Activated naive CD8-positive, alpha-beta T cell treated with anti-CD3 and anti-CD28 coated beads, Interleukin-2, amount 50 U/mL, for 24 hours (primary cell): ENCODE measurements around the gene OR1K1.
"Not testable (repeated sequence)": the region's sequence is repeated elsewhere in the genome, so short reads cannot be mapped to it uniquely, and the experiment has no call there.

Source experiments
- ATAC-seq: fragments of 150-1000 bp; cut with Tn5 transposase; one replicate; pipeline ENCODE4 v1.10.0; 2021
- DNase-seq: peaks from one replicate; pipeline ENCODE4 v3.0.0; 2021
- H3K27ac Mint-ChIP-seq: one replicate; pipeline ENCODE4 v1.8.0; 2021; ENCODE audit warnings: mild to moderate bottlenecking, mixed read lengths
- H3K27me3 Mint-ChIP-seq: one replicate; pipeline ENCODE4 v1.8.0; 2021; ENCODE audit warnings: mixed read lengths
- H3K36me3 Mint-ChIP-seq: one replicate; pipeline ENCODE4 v1.8.0; 2021; ENCODE audit warnings: low read depth, mixed read lengths
- H3K4me1 Mint-ChIP-seq: one replicate; pipeline ENCODE4 v1.8.0; 2021; ENCODE audit warnings: mixed read lengths
- H3K4me3 Mint-ChIP-seq: one replicate; pipeline ENCODE4 v1.8.0; 2021; ENCODE audit warnings: mild to moderate bottlenecking, moderate library complexity, mixed read lengths
- H3K9me3 Mint-ChIP-seq: one replicate; pipeline ENCODE4 v1.8.0; 2021; ENCODE audit warnings: mixed read lengths

Gene OR1K1

GRCh38 chr9:122797316-122798063 is 2.4 kb upstream of the OR1K1 start:
- no peaks in the 10 kb centered on the region for H3K9me3 Mint-ChIP-seq
- H3K4me1 Mint-ChIP-seq, result no peaks in the 10 kb centered on the region
- H3K27ac Mint-ChIP-seq, result no peak overlapping the region
- no peak overlapping the region for H3K4me3 Mint-ChIP-seq
- no peaks in the 10 kb centered on the region for H3K27me3 Mint-ChIP-seq
- ATAC-seq (peak; percentile 33), DNase-seq (no peak)
- H3K36me3 Mint-ChIP-seq, result no peaks in the 10 kb centered on the region

DNA sequence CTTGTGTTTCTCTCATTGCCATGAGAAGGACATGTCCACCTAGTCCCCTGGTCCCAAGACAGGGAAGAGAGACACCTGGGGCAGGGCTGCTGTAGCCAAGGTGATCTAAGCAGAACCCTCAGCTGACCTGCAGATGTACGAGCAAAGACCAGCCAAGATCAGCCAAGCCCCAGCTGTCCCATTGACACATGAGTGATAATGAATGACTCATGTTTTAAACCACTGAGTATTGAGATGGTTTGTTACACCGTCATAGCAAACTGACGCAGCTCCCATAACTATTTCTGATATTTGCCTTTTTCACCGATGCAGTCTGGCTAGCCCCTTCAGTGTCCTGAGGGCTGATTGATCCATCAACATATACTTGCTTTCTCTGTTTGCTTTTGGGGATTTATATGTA is 6.7 kb downstream of the OR1K1 start:
- ATAC-seq (no peak), DNase-seq (no peak)
- H3K27ac Mint-ChIP-seq, result peak overlapping the region; percentile 86
- H3K4me1 Mint-ChIP-seq, result peaks cover 26% of the 10 kb centered on the region
- H3K4me3 Mint-ChIP-seq, result no peak overlapping the region
- peaks cover 12% of the 10 kb centered on the region for H3K36me3 Mint-ChIP-seq
- peaks cover 6% of the 10 kb centered on the region for H3K9me3 Mint-ChIP-seq
- H3K27me3 Mint-ChIP-seq, result no peaks in the 10 kb centered on the region

DNA sequence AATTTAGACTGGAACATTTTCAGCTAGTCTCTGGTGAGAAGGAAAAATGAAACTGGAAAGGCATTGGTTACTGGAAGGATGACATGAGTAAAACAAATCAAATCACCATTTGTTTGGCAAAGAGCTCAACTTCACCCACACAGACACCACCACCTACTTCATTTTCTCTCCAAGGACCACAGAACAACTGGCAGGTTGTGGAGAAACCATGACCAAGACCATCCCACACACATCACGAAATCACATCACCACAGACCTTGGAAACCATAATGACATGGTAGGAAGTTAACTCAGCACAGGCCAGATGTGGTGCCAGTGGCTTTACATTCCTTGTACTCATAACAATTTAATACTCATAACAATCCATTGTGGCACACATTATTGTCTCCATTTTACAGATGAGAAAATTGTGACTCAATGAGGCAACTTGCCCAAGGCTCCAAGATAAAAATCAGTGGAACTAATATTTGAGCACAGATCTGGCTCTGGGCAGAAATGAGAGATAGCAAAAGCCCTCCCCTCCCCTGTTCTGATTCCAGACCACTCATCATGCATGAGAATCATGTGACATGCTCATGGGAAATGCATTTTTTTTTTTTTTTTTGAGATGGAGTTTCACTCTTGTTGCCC is 7.5 kb downstream of the OR1K1 start:
- peak overlapping the region; percentile 86 for H3K27ac Mint-ChIP-seq
- DNase-seq, result peak; percentile 54
- peak; percentile 89 for ATAC-seq

DNA sequence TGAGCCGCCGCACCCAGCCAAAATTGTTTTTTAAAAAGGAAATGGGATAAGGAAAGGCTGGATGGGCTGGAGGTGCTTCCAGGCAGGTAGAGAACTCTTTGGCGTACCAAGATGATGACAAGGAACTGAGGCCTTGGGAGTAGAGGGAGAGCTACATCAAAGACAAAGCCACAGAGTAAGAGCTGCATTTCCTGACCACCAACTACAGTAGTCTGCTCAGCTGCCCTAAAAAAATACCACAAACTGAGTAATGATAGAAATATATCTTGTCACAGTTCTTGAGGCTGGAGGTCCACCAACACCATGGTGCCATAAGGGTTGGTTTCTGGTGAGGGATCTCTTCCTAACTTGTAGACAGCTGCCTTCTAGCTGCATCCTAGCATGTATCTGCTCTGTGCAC is 8.2 kb downstream of the OR1K1 start:
- no peak for DNase-seq
- peak; percentile 8 for ATAC-seq

More for the DNA sequence above, 7.5 kb downstream of the OR1K1 start:
- H3K27me3 Mint-ChIP-seq, result no peaks in the 10 kb centered on the region
- peaks cover 26% of the 10 kb centered on the region for H3K4me1 Mint-ChIP-seq
- H3K9me3 Mint-ChIP-seq, result peaks cover 6% of the 10 kb centered on the region
- H3K36me3 Mint-ChIP-seq, result peaks cover 12% of the 10 kb centered on the region
- peak overlapping the region; percentile 16 for H3K4me3 Mint-ChIP-seq

GRCh38 chr9:122809261-122809660 is 9.3 kb downstream of the OR1K1 start:
- not testable (repeated sequence) for H3K27ac Mint-ChIP-seq, H3K27me3 Mint-ChIP-seq, H3K4me3 Mint-ChIP-seq, H3K9me3 Mint-ChIP-seq, DNase-seq, ATAC-seq
- H3K4me1 Mint-ChIP-seq, result peaks cover 26% of the 10 kb centered on the region
- H3K36me3 Mint-ChIP-seq, result peaks cover 12% of the 10 kb centered on the region

More for the DNA sequence above, 8.2 kb downstream of the OR1K1 start:
- Mint-ChIP-seq H3K4me1 (peaks cover 26% of the 10 kb centered on the region), H3K36me3 (peaks cover 12% of the 10 kb centered on the region), H3K27me3 (no peaks in the 10 kb centered on the region), H3K9me3 (peaks cover 6% of the 10 kb centered on the region), H3K4me3 (no peak overlapping the region), H3K27ac (peak overlapping the region; percentile 6)

DNA sequence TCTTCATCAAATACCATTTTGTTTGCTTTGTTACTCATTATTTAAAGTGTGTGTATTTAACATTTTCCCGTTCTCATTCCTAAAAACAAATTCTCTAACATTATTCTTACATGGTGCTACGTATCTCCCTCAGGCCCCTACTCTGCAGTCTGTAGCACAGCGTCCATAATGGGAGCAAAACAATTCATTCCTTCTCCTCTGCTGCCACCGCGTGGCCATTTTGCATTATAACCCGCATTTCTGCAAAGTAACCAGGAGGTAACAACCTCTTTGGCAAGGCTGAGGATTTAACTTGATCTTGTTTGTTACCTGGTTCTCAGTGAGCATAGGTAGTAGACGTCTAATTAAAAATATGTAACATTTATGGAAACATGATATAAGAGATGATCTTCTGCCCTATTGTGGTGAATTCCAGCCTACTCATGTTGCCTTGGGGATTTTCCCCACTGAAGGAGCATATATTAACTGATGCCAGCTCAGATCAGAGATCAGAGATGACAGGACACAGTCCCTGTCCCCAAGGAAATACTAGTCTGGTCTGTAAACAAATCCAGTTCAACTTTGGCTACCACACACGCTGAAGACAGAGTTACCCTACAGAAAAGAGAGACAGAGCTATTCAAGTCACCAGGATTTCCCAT is 10.5 kb downstream of the OR1K1 start:
- Mint-ChIP-seq H3K36me3 (peaks cover 11% of the 10 kb centered on the region), H3K4me1 (peaks cover 33% of the 10 kb centered on the region), H3K9me3 (peaks cover 6% of the 10 kb centered on the region), H3K4me3 (no peak overlapping the region), H3K27ac (no peak overlapping the region), H3K27me3 (no peaks in the 10 kb centered on the region)
- DNase-seq (peak; percentile 76), ATAC-seq (peak; percentile 42)

- peaks cover 34% of the 10 kb centered on the region for H3K4me1 Mint-ChIP-seq
- DNase-seq (no peak), ATAC-seq (no peak)
- H3K27me3 Mint-ChIP-seq, result no peaks in the 10 kb centered on the region
- no peak overlapping the region for H3K4me3 Mint-ChIP-seq
- no peak overlapping the region for H3K27ac Mint-ChIP-seq
- H3K9me3 Mint-ChIP-seq, result no peaks in the 10 kb centered on the region
- H3K36me3 Mint-ChIP-seq, result peaks cover 5% of the 10 kb centered on the region
These were observed 12.8 kb downstream of the OR1K1 start for GRCh38 chr9:122812736-122813135.

DNA sequence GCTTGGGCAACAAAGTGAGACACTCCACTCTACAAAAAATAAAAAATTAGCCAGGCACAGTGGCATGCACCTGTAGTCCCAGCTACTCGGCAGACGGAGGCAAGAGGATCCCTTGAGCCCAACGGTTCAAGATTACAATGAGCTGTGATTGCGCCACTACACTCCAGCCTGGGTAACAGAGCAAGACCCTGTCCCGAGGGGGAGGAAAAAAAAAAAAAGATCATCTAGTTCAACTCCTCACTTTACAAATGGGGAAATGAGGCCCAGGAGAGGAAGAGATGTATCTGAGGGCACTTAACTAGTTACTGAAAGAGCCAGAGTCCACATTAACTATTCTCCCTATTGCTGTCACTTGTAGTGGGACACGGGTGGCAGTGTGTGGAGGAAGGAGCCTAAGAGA is 14.6 kb downstream of the OR1K1 start:
- peaks cover 26% of the 10 kb centered on the region for H3K4me1 Mint-ChIP-seq
- no peak overlapping the region for H3K27ac Mint-ChIP-seq
- H3K27me3 Mint-ChIP-seq, result no peaks in the 10 kb centered on the region
- no peak for DNase-seq
- no peak for ATAC-seq
- H3K36me3 Mint-ChIP-seq, result peaks cover 7% of the 10 kb centered on the region
- H3K4me3 Mint-ChIP-seq, result no peak overlapping the region
- no peaks in the 10 kb centered on the region for H3K9me3 Mint-ChIP-seq

GRCh38 chr9:122815544-122815943 is 15.6 kb downstream of the OR1K1 start:
- DNase-seq (no peak), ATAC-seq (no peak)
- Mint-ChIP-seq H3K4me1 (peaks cover 34% of the 10 kb centered on the region), H3K9me3 (no peaks in the 10 kb centered on the region), H3K4me3 (no peak overlapping the region), H3K27ac (no peak overlapping the region), H3K27me3 (no peaks in the 10 kb centered on the region), H3K36me3 (peaks cover 12% of the 10 kb centered on the region)

DNA sequence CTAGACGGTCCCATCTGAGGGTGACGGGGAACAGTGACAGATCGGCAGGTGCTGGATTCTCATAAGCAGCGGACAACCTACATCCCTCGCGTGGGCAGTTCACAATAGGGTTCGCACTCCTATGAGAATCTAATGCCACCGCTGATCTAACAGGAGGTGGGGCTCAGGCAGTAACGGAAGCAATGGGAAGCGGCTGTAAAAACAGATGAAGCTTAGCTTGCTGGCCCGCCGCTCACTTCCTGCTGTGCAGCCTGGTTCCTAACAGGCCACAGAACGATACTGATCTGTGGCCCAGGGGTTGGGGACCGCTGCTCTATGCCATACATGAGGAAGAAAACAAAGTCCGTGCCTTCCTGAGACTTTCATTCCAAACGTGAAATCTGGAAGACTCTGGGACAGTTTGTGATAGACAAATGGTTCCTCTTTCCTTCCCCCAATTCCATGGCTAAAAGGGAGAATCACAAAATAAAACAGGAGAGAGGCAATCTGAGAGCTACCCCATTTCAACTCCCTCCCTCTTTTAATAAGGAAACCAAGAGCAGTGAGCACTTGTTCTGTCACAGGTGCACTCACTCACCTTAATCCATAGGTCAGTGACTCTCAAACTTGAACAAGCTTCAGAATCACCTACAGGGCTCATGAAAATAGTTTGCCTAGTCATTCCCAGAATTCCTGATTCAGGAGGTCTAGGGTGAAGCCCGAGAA is 16.4 kb downstream of the OR1K1 start:
- peak overlapping the region; percentile 72 for H3K27ac Mint-ChIP-seq

DNA sequence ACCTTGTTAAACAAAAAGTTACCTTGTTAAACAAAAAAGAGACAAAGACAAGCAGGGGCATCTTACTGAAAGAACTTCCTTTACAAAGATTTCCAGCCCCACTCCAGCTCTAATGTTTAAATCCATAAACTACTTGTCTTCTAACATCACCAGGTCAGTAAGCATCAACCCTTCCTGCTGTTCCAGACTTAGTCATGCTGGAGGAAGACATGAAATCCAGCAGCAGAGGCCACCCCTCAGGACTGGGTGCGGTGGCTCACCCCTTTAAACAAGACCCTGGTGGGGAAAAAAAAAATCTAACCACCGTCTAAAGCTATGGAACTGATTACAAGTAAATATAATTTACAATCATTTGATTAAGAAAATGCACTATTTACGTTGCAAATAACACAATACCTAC is 19.4 kb downstream of the OR1K1 start:
- H3K27ac Mint-ChIP-seq, result no peak overlapping the region
- peaks cover 33% of the 10 kb centered on the region for H3K36me3 Mint-ChIP-seq
- H3K27me3 Mint-ChIP-seq, result no peaks in the 10 kb centered on the region
- no peaks in the 10 kb centered on the region for H3K9me3 Mint-ChIP-seq
- H3K4me1 Mint-ChIP-seq, result peaks cover 38% of the 10 kb centered on the region
- no peak for ATAC-seq
- H3K4me3 Mint-ChIP-seq, result no peak overlapping the region
- no peak for DNase-seq

More for the DNA sequence above, 16.4 kb downstream of the OR1K1 start:
- Mint-ChIP-seq H3K36me3 (peaks cover 16% of the 10 kb centered on the region), H3K9me3 (no peaks in the 10 kb centered on the region), H3K27me3 (no peaks in the 10 kb centered on the region), H3K4me1 (peaks cover 34% of the 10 kb centered on the region), H3K4me3 (peak overlapping the region; percentile 57)
- DNase-seq, result peak; percentile 34
- ATAC-seq, result peak; percentile 60

DNA sequence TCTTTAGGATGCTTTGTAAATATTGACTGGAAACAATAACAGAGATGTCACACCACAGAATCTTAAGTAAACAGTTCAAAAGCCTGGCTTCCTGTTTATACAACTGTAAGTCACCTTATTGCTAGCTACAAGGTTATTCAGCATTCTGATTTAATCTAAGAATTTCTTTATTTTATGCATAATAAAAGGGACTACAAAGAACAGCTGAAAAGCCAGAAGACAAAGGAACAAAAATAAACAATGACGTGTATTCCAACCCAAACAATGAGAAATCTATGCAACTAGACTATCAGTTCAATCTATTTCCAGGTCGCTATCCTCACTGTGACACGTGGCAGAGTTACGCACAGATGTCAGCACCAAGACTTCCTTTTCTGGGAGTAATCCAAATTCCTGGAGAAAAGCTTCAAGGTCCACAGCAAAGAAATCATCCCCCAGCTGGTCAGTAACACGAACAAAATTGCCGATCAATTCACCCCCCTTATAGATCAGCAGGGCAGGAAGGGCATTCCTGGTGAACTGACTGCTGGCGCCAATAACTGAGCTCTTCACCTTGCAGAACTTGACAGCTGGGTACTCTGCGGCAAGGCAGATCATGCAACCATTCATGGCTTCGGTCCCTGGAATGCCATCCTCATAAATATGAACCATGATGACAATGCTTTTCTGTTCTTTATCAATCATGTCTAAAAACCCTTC is 20.0 kb downstream of the OR1K1 start:
- H3K4me1 Mint-ChIP-seq, result peaks cover 38% of the 10 kb centered on the region
- H3K27ac Mint-ChIP-seq, result no peak overlapping the region
- H3K27me3 Mint-ChIP-seq, result no peaks in the 10 kb centered on the region
- DNase-seq (no peak), ATAC-seq (no peak)
- peaks cover 34% of the 10 kb centered on the region for H3K36me3 Mint-ChIP-seq
- no peaks in the 10 kb centered on the region for H3K9me3 Mint-ChIP-seq
- H3K4me3 Mint-ChIP-seq, result no peak overlapping the region

DNA sequence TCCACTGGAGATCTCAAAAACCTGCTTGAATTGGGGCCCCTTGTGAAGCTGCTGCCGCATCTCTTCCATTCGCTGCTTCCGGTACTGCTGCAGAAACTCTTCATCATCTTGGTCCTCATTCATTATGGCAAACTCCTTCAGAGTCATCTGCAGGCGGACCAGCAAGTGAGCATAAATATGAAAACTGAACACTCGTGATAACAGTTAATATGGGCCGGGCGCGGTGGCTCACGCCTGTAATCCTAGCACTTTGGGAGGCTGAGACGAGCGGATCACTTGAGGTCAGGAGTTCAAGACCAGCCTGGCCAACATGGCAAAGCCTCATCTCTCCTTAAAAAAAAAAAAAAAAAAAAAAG is 20.5 kb downstream of the OR1K1 start:
- no peaks in the 10 kb centered on the region for H3K27me3 Mint-ChIP-seq
- H3K4me1 Mint-ChIP-seq, result peaks cover 35% of the 10 kb centered on the region
- DNase-seq (no peak), ATAC-seq (no peak)
- no peak overlapping the region for H3K4me3 Mint-ChIP-seq
- H3K27ac Mint-ChIP-seq, result no peak overlapping the region
- no peaks in the 10 kb centered on the region for H3K9me3 Mint-ChIP-seq
- peaks cover 34% of the 10 kb centered on the region for H3K36me3 Mint-ChIP-seq

DNA sequence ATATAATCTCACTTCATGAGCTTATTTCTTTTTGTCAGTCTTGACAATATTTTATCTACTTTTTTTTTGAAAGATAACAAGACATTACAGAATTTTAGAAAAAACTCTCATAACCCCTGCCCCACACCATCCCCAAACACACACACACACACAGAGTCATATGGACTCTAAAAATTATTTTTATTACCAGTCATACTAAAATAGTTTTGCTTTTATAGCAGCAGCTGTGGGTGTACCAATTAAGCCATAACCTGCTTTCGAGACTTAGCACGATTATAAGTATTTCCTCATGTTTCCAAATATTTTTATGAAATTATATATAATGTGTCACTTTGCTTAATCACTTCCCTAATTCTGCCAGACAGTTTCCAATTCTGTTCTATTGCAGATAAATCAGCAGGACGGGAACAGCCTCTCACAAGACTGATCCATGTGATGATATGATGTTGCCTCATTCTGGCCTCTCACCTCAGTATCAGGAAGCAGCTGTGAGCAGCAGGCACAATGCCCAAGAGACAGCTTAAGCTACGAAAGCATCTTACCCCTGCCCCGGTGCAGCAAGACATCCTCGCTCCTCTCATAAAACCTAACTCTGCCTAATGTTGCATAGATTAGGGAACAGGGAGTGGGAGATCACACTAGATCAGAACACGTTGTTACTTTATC is 21.5 kb downstream of the OR1K1 start:
- peak overlapping the region; percentile 4 for H3K27ac Mint-ChIP-seq
- peaks cover 33% of the 10 kb centered on the region for H3K4me1 Mint-ChIP-seq
- H3K9me3 Mint-ChIP-seq, result no peaks in the 10 kb centered on the region
- ATAC-seq, result no peak
- no peaks in the 10 kb centered on the region for H3K27me3 Mint-ChIP-seq
- no peak for DNase-seq
- no peak overlapping the region for H3K4me3 Mint-ChIP-seq
- H3K36me3 Mint-ChIP-seq, result peaks cover 38% of the 10 kb centered on the region
